ENCODE measurements around the gene DMBT1. TPM values are rescaled to one million over a fixed set of nuclear protein-coding genes. Genes with fewer than 3 reads are reported as not detected.

The DMBT1 gene
- total and polyA plus RNA-seq, 2 of the 4 experiments (the other 2 are of a cell fraction) = under 0.01 TPM; not detected in 1

- Histone ChIP-seq H3K79me1 (ENCODE audit: low read depth in 1 of 2, low read length in 2 of 2) (no peaks in the 10 kb centered on the region), H2BK120ac (ENCODE audit: low read depth, low read length) (no peak overlapping the region), H2AFZ (replicated peaks; ENCODE audit: low read length, poor library complexity) (peak overlapping the region; percentile 25), H3K14ac (replicated peaks; ENCODE audit: low read depth, low read length) (no peak overlapping the region), H4K5ac (ENCODE audit: low read depth, low read length) (no peak overlapping the region), H4K20me1 (ENCODE audit: insufficient read depth, low read length) (no peaks in the 10 kb centered on the region), H2AK9ac (replicated peaks; ENCODE audit: low read depth, low read length, poor library complexity) (no peak overlapping the region), H3K27ac (ENCODE audit: insufficient read depth, low read length) (no peak overlapping the region), H2BK15ac (ENCODE audit: low read depth, low read length) (no peak overlapping the region), H2AK5ac (ENCODE audit: low read depth, low read length) (no peak overlapping the region), H3K9me3 (ENCODE audit: control insufficient read depth, insufficient read depth, low read length) (no peaks in the 10 kb centered on the region), H3K27me3 (ENCODE audit: control insufficient read depth, insufficient read depth, low read length) (no peaks in the 10 kb centered on the region), H3K9me1 (ENCODE audit: insufficient read depth, low read length) (peaks cover 4% of the 10 kb centered on the region; the same call in 1 of the 2 replicates), H3K56ac (ENCODE audit: extremely low read depth, insufficient read depth, low read length) (no peak overlapping the region), H4K8ac (ENCODE audit: low read depth in 2 of 2, low read length in 2 of 2) (no peak overlapping the region), H3K4me2 (ENCODE audit: low read depth, low read length) (no peak overlapping the region), H3K4me1 (ENCODE audit: control insufficient read depth, insufficient read depth, low read length) (no peaks in the 10 kb centered on the region), H2BK5ac (ENCODE audit: low read depth, low read length, poor library complexity, severe bottlenecking) (no peak overlapping the region), H3K23ac (ENCODE audit: low read depth, low read length) (no peak overlapping the region), H3K9ac (ENCODE audit: low read depth, low read length) (no peak overlapping the region), H3K36me3 (ENCODE audit: control insufficient read depth, insufficient read depth, low read length) (peaks cover 22% of the 10 kb centered on the region), H3K18ac (ENCODE audit: low read depth, low read length) (no peak overlapping the region), H3K4ac (ENCODE audit: low read depth, low read length) (no peak overlapping the region), H2BK20ac (ENCODE audit: low read depth, low read length) (no peak overlapping the region), H3K4me3 (ENCODE audit: insufficient read depth, low read depth, low read length) (no peak overlapping the region), H4K91ac (ENCODE audit: insufficient read depth, low read depth, low read length) (no peak overlapping the region)
- TF ChIP-seq CHD1 (IDR thresholded peaks at IDR 0.05; ENCODE audit: low read depth, low read length) (no peak), RCOR1 (IDR thresholded peaks at IDR 0.05; ENCODE audit: insufficient replicate concordance, low read length) (no peak), RFX5 (IDR thresholded peaks at IDR 0.05; ENCODE audit: low read depth, low read length) (no peak), RAD21 (IDR thresholded peaks at IDR 0.05; ENCODE audit: low read length) (no peak), BHLHE40 (IDR thresholded peaks at IDR 0.05; ENCODE audit: low read depth, low read length) (no peak), SMC3 (IDR thresholded peaks at IDR 0.05; ENCODE audit: low read depth, low read length) (no peak), FOS (IDR thresholded peaks at IDR 0.05; ENCODE audit: low read depth, low read length) (no peak), NFE2L2 (IDR thresholded peaks at IDR 0.05; ENCODE audit: low read depth, low read length) (no peak), MAZ (IDR thresholded peaks at IDR 0.05; ENCODE audit: borderline replicate concordance, low read depth, low read length) (no peak), MAFK (IDR thresholded peaks at IDR 0.05; ENCODE audit: low read depth, low read length) (no peak), MXI1 (IDR thresholded peaks at IDR 0.05; ENCODE audit: borderline replicate concordance, low read depth, low read length) (no peak), CEBPB (IDR thresholded peaks at IDR 0.05; ENCODE audit: low read depth, low read length) (no peak), POLR2A (IDR thresholded peaks at IDR 0.05; ENCODE audit: low read depth, low read length) (no peak)
- TF ChIP-seq, protein P1, sequence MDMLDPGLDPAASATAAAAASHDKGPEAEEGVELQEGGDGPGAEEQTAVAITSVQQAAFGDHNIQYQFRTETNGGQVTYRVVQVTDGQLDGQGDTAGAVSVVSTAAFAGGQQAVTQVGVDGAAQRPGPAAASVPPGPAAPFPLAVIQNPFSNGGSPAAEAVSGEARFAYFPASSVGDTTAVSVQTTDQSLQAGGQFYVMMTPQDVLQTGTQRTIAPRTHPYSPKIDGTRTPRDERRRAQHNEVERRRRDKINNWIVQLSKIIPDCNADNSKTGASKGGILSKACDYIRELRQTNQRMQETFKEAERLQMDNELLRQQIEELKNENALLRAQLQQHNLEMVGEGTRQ (IDR thresholded peaks at IDR 0.05; ENCODE audit: low read depth, low read length) = no peak
- TF ChIP-seq, protein P2, sequence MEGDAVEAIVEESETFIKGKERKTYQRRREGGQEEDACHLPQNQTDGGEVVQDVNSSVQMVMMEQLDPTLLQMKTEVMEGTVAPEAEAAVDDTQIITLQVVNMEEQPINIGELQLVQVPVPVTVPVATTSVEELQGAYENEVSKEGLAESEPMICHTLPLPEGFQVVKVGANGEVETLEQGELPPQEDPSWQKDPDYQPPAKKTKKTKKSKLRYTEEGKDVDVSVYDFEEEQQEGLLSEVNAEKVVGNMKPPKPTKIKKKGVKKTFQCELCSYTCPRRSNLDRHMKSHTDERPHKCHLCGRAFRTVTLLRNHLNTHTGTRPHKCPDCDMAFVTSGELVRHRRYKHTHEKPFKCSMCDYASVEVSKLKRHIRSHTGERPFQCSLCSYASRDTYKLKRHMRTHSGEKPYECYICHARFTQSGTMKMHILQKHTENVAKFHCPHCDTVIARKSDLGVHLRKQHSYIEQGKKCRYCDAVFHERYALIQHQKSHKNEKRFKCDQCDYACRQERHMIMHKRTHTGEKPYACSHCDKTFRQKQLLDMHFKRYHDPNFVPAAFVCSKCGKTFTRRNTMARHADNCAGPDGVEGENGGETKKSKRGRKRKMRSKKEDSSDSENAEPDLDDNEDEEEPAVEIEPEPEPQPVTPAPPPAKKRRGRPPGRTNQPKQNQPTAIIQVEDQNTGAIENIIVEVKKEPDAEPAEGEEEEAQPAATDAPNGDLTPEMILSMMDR (conservative IDR thresholded peaks at IDR 0.05; ENCODE audit: low read depth, low read length) = no peak
- TF ChIP-seq, protein P3, sequence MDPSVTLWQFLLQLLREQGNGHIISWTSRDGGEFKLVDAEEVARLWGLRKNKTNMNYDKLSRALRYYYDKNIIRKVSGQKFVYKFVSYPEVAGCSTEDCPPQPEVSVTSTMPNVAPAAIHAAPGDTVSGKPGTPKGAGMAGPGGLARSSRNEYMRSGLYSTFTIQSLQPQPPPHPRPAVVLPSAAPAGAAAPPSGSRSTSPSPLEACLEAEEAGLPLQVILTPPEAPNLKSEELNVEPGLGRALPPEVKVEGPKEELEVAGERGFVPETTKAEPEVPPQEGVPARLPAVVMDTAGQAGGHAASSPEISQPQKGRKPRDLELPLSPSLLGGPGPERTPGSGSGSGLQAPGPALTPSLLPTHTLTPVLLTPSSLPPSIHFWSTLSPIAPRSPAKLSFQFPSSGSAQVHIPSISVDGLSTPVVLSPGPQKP (IDR thresholded peaks at IDR 0.05; ENCODE audit: borderline replicate concordance, low read depth, low read length) = no peak
- DNase-seq = peak; percentile 35
- CTCF ChIA-PET = no interaction called here
- WGBS, 2 experiments (ENCODE audit: extremely low coverage in 2 of 2, insufficient read length in 1 of 2) = 66% methylated on average over 4 of the region's 16 CpGs; no CpG with 5 or more reads in 1 of the 2 experiments
- POLR2A ChIA-PET (ENCODE audit: unreplicated experiment) = interaction anchor here (0.5 kb wide), 1 partner anchor 32 kb away, joined by 10 read pairs; no protein-coding TSS in a partner anchor
- dilution Hi-C loops (cut with HindIII; ENCODE audit: low sequenced_read_pairs, unreplicated experiment) = no loop called here
- in situ Hi-C loops (cut with MboI; ENCODE audit: low sequenced_read_pairs) = no loop called here
- ATAC-seq (ENCODE audit: low read depth) = no peak
- no TSS peak for BruUV-seq (replicated peaks)
- intact Hi-C loops (cut with micrococcal nuclease) = no loop called here
Observed at GRCh38 chr10:122515588-122516231, 44.8 kb upstream of the DMBT1 start.

All from IMR-90 (cell line).